BJ (cell line): ENCODE data around the gene TPPP. TPM values are rescaled to one million over a fixed set of nuclear protein-coding genes. Genes with fewer than 3 reads are reported as not detected.

Experiments
- CTCF ChIA-PET: fragments of 350-600 bp; formaldehyde crosslinking; extraction: SDS; loops from one replicate; lab custom pipeline; 2021; ENCODE audit warnings: antibody characterized with exemption, inconsistent platforms; lab: Yijun Ruan, JAX
- POLR2A ChIA-PET: fragments of 300-600 bp; sonication (Branson Sonifier 250); formaldehyde crosslinking; extraction: SDS; loops from one replicate; lab custom pipeline; 2021; ENCODE audit warnings: antibody characterized with exemption; lab: Charles Lee
- DNase-seq: peaks from one replicate; pipeline ENCODE4 v3.0.0-alpha.2; 2011; ENCODE audit warnings: low read depth
- H3K27me3 ChIP-seq: 2 replicates; pipeline ENCODE4 v1.6.0; 2011; ENCODE audit warnings: low read length; ENCODE audit not compliant: control insufficient read depth, insufficient read depth
- H3K36me3 ChIP-seq: 2 replicates; pipeline ENCODE4 v1.5.1; 2011; ENCODE audit warnings: low read length; ENCODE audit not compliant: control insufficient read depth, insufficient read depth
- H3K4me3 ChIP-seq: 2 replicates; pipeline ENCODE4 v1.5.1; 2011; ENCODE audit warnings: low read depth, mild to moderate bottlenecking, control low read depth, low read length
- CTCF ChIP-seq: IDR thresholded peaks from 2 replicates; pipeline ENCODE4 v1.5.1; 2011; ENCODE audit warnings: low read depth, mild to moderate bottlenecking, control low read depth, inconsistent platforms, low read length, moderate library complexity; ENCODE audit not compliant: insufficient read depth
- polyA plus RNA-seq: library from polyadenylated mRNA; depleted of rRNA; stranded (reverse); fragments of >200 nt; gene quantifications from 2 replicates; pipeline ENCODE4 v1.2.3, GENCODE V29; 2011

Gene TPPP
- polyA plus RNA-seq, 1 experiment: 0.09 TPM

GRCh38 chr5:644971-645370 lies 48.2 kb downstream of the TPPP start:
- POLR2A ChIA-PET: no interaction called here
- no peak for TF ChIP-seq CTCF
- CTCF ChIA-PET: interaction anchor here (0.7 kb wide), 1 partner anchor 68 kb away, joined by 3 read pairs; no protein-coding TSS in a partner anchor

DNA sequence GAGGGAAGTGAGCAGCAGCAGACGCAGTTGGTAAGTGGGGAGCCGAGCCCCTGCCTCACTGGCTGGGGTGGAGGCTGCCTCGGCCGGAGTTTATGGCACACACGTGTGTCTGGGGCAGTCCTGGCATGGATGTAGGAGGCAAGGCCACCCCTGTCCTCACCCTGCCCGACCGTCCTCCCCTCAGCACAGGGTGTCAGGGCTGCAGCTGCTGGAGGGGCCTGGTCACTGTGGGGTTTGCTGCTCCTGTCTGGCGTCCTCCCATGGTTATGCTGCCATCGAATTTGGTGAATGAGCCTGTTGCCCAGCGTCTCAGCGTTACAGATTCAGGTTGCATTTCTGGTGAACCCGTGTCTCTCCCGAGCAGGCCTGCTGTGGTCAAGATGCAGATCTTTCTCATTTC lies 48.6 kb downstream of the TPPP start:
- no peak for TF ChIP-seq CTCF
- Histone ChIP-seq H3K36me3 (peaks cover 7% of the 10 kb centered on the region; the same call in 1 of the 2 replicates), H3K4me3 (no peak overlapping the region), H3K27me3 (no peaks in the 10 kb centered on the region)
- no peak for DNase-seq
- ChIA-PET POLR2A (no interaction called here), CTCF (no interaction called here)

More at GRCh38 chr5:644971-645370, 48.2 kb downstream of the TPPP start:
- DNase-seq: no peak
- no peak overlapping the region for H3K4me3 ChIP-seq
- H3K27me3 ChIP-seq: no peaks in the 10 kb centered on the region
- peaks cover 6% of the 10 kb centered on the region; the same call in 1 of the 2 replicates for H3K36me3 ChIP-seq

GRCh38 chr5:643811-644271 lies 49.3 kb downstream of the TPPP start:
- Histone ChIP-seq H3K27me3 (no peaks in the 10 kb centered on the region), H3K36me3 (peaks cover 8% of the 10 kb centered on the region), H3K4me3 (no peak overlapping the region)
- CTCF ChIA-PET: no interaction called here
- POLR2A ChIA-PET: no interaction called here
- TF ChIP-seq CTCF: no peak
- no peak for DNase-seq

- no peaks in the 10 kb centered on the region for H3K27me3 ChIP-seq
These were observed 49.8 kb downstream of the TPPP start for GRCh38 chr5:643351-643801.

GRCh38 chr5:642481-642880 lies 50.7 kb downstream of the TPPP start:
- no peak for TF ChIP-seq CTCF
- no peak for DNase-seq
- H3K27me3 ChIP-seq: no peaks in the 10 kb centered on the region
- ChIA-PET CTCF (no interaction called here), POLR2A (no interaction called here)
- H3K36me3 ChIP-seq: peaks cover 9% of the 10 kb centered on the region
- H3K4me3 ChIP-seq: no peak overlapping the region

More at GRCh38 chr5:643351-643801, 49.8 kb downstream of the TPPP start:
- H3K36me3 ChIP-seq: peaks cover 9% of the 10 kb centered on the region
- no peak for TF ChIP-seq CTCF
- CTCF ChIA-PET: no interaction called here
- no peak for DNase-seq
- POLR2A ChIA-PET: no interaction called here
- H3K4me3 ChIP-seq: no peak overlapping the region
